ENCODE results near the gene ARID1B.

The ARID1B gene

GRCh38 chr6:157203312-157203744, 426.1 kb downstream of the ARID1B start:
- DNase-seq: no peak

GRCh38 chr6:157203764-157204163, 426.6 kb downstream of the ARID1B start:
- DNase-seq: no peak

GRCh38 chr6:157205473-157206358, 428.5 kb downstream of the ARID1B start:
- DNase-seq: no peak

- no peak for DNase-seq
Measured at GRCh38 chr6:157206359-157206815, 429.2 kb downstream of the ARID1B start.

- DNase-seq: no peak
Measured at GRCh38 chr6:157207521-157208076, 430.4 kb downstream of the ARID1B start.

- DNase-seq: no peak
Measured at GRCh38 chr6:157209865-157210530, 432.8 kb downstream of the ARID1B start.

GRCh38 chr6:157210954-157211353, 433.8 kb downstream of the ARID1B start:
- DNase-seq: no peak

GRCh38 chr6:157211603-157212455, 434.7 kb downstream of the ARID1B start:
- DNase-seq: no peak

GRCh38 chr6:157213426-157213825, 436.2 kb downstream of the ARID1B start:
- no peak for DNase-seq

- DNase-seq: no peak
Measured at GRCh38 chr6:157213907-157214565, 436.9 kb downstream of the ARID1B start.

- DNase-seq: no peak
Measured at GRCh38 chr6:157215717-157216116, 438.5 kb downstream of the ARID1B start.

- no peak for DNase-seq
Measured at GRCh38 chr6:157216570-157216969, 439.4 kb downstream of the ARID1B start.

- DNase-seq: no peak
Measured at GRCh38 chr6:157217198-157217893, 440.2 kb downstream of the ARID1B start.

GRCh38 chr6:157217894-157218370, 440.8 kb downstream of the ARID1B start:
- no peak for DNase-seq

- DNase-seq: no peak
Measured at GRCh38 chr6:157218371-157219198, 441.4 kb downstream of the ARID1B start.

GRCh38 chr6:157219201-157220200, 442.3 kb downstream of the ARID1B start:
- no peak for DNase-seq

- DNase-seq: no peak
Measured at GRCh38 chr6:157220485-157220884, 443.3 kb downstream of the ARID1B start.

- DNase-seq: peak; percentile 82
Measured at GRCh38 chr6:157221049-157221816, 444.1 kb downstream of the ARID1B start.
